Epithelial cell of proximal tubule (primary cell): Measurements from ENCODE around the gene STAT5A. TPM values are rescaled to one million over a fixed set of nuclear protein-coding genes. Genes with fewer than 3 reads are reported as not detected.
A peak's percentile ranks its signal among the peaks of the same experiment; 100 is the strongest.

Experiments used
- DNase-seq: peaks from one replicate; pipeline ENCODE4 v3.0.0-alpha.2; 2011; ENCODE audit warnings: low read depth
- H3K4me3 ChIP-seq: 2 replicates; pipeline ENCODE4 v1.5.1; 2011; ENCODE audit warnings: low read depth, mild to moderate bottlenecking, low read length
- total RNA-seq: library from RNA; depleted of rRNA; stranded (reverse); fragments of >200 nt; gene quantifications from 2 replicates; pipeline ENCODE4 v1.2.3, GENCODE V29; 2015
- TF ChIP-seq, protein P1 (sequence below): conservative IDR thresholded peaks from 2 replicates; pipeline ENCODE4 v1.5.1; 2012; ENCODE audit warnings: low read depth, mild to moderate bottlenecking, low read length

Gene STAT5A
- total RNA-seq, 1 donor from 2014 or later, result 11.3 TPM

DNA sequence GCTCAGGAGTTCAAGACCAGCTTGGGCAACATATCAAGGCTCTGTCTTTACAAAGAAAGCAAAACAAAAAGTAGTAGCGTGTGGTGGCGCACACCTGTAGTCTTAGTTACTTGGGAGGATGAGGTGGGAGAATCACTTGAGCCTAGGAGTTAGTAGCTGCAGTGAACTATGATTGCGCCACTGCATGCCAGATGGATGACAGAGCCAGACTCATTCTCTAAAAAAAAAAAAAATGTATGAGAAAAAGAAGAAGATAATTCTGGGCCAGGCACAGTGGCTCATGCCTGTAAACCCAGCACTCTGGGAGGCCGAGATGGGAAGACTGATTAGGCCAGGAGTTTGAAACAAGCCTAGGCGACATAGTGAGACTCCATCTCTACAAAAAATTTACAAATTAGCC is 40.6 kb upstream of the STAT5A start:
- TF ChIP-seq, protein P1, sequence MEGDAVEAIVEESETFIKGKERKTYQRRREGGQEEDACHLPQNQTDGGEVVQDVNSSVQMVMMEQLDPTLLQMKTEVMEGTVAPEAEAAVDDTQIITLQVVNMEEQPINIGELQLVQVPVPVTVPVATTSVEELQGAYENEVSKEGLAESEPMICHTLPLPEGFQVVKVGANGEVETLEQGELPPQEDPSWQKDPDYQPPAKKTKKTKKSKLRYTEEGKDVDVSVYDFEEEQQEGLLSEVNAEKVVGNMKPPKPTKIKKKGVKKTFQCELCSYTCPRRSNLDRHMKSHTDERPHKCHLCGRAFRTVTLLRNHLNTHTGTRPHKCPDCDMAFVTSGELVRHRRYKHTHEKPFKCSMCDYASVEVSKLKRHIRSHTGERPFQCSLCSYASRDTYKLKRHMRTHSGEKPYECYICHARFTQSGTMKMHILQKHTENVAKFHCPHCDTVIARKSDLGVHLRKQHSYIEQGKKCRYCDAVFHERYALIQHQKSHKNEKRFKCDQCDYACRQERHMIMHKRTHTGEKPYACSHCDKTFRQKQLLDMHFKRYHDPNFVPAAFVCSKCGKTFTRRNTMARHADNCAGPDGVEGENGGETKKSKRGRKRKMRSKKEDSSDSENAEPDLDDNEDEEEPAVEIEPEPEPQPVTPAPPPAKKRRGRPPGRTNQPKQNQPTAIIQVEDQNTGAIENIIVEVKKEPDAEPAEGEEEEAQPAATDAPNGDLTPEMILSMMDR, result no peak
- H3K4me3 ChIP-seq, result no peak overlapping the region
- no peak for DNase-seq

DNA sequence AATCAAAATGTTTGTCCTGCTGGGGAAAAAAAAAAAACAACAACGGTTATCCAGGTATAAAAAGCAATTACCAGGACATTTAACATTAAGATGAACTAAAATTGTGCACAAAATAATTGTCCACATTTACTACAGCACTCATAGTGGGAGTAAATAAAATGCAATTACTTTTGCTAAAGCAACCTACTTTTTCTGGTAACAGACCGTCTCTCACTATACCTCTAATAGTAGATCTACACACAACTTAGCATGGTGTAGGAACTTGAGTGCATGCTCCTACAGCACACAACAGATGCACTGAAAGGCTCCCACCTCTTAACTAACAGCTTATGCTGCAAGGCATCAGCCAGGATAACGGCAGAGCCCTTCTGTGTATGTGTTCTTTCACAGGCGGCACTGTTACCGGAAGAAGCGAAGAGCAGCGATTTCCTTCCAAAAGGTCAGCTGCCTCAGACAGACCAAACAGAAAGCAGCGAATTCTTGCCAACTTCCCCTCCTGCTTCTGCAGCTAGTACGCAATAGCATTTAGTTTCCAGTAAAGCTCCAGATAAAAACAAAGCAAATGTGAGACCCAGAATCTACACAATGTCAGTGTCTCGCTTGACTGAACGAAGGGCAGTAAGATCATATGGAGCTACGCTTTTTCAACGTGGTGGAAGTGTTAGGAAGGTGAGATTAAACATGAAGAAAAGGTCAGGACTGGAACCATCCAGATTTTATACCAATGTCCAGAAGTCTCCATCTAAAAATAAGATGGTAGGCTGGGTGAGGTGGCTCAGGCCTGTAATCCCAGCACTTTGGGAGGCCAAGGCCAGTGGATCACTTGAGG is 39.7 kb upstream of the STAT5A start:
- H3K4me3 ChIP-seq, result peak overlapping the region; percentile 56
- DNase-seq, result peak; percentile 59
- TF ChIP-seq, protein P1, result no peak

DNA sequence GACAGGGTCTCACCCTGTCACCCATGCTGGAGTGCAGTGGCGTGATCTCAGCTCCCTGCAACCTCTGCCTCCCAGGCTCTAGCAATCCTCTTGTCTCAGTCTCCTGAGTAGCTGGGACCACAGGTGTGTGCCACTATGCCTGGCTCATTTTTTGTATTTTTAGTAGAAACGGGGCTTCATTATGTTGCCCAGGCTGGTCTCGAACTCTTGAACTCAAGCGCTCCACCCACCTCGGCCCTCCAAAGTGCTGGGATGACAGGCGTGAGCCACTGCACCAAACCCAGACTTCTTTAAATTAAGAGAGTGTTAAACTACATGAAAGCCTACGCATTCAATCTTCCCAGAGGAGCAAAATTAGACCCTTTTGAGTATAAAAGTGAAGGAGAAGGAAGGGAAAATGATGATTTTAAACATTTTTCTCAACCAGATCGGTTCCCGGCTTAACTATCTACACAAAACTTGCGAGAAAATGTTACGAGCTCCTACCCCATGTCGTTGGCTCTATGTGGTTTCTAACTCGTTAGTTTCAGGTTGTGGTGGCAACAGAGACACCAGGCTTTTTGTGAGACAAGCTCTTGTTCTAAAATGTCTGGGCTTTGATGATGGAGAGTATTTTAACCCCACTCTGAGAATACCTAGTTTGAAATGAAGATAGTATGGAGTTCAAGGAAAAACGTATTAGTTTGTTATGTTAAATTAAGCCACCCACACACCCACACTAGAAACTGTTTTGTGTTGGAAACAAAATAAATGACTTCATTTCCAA is 38.4 kb upstream of the STAT5A start:
- TF ChIP-seq, protein P1, result no peak
- H3K4me3 ChIP-seq, result no peak overlapping the region
- DNase-seq, result no peak

DNA sequence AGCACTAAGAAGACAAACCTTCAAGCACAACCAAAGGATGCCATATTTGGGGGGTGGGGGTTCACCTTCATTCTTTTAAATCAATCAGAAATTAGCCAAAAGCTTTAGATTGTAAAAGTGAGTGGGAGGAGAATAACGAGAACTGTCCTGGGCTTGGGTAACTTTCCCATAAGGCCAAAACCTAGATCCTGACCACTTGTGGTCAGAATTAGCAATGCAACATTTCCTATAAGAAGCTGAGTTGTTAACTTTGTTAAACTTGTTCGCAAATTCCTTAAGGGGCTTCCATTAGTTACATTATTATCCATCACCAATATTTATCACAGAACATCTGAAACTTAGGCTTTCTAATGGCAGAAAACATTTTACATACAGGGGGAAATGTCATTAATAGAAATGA is 37.2 kb upstream of the STAT5A start:
- no peak for DNase-seq
- TF ChIP-seq, protein P1, result peak; percentile 39
- H3K4me3 ChIP-seq, result no peak overlapping the region

DNA sequence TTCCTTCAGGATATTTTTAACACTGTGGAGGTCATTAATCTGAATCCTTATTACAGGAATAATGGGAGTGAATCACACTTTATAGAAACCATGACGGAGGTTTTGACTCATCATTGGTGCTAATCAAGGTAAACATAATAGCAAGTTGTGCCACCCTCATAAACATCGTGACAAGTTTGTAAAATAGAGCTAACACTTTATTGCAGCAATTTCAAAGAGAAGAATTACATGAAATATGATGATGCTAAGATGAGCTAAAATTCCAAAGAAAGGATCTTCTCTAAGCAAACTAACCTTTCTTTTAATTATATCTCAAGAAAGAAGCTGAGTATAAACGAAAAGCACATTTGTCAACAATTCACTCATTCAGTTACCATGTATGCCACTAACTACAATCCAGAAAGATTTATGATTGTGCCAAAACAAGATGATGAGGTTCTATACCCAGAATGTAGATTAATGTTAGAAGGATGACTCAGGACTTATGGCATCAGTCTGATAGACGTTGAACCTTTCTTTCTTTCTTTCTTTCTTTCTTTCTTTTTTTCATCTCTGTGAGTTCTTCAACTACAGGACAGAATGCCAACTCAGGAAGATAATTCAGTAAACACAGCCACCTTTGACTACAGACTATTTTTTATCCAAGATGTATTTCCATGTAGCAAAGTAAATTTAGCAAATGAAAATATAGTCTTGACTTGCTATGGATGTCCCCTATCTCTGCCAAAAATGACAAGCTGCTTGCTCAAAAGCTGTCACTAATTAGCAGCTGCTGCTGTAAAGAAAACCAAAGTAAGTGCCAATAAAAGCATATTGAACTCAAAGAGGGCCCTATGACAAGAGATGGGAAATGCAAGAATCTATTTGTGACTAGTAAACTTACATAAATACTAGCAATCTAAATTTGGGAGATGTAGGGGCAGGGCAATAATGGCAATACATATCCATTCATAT is 35.4 kb upstream of the STAT5A start:
- TF ChIP-seq, protein P1, result no peak
- DNase-seq, result no peak
- H3K4me3 ChIP-seq, result no peak overlapping the region

DNA sequence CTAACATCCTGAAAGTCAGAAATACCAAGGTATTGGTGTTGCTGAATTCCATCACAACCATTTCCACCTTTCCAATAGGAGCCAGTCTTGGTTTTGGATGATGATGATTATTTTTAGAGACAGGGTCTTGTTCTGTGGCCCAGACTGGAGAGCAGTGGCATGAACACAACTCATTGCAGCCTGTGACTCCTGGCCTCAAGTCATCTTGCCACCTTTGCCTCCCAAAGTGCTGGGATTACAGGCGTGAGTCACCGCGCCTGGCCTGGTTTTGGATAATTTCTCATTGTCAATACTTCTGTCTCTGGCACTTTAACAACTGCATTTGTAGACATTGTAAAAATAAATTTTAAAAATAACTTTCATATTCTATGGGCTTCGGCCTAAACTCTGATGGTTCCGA is 34.7 kb upstream of the STAT5A start:
- no peak overlapping the region for H3K4me3 ChIP-seq
- DNase-seq, result no peak
- TF ChIP-seq, protein P1, result no peak
